KOPT-K1 (cell line): ENCODE measurements around the gene BEX5.
"Not testable (repeated sequence)": the region's sequence is repeated elsewhere in the genome, so short reads cannot be mapped to it uniquely, and the experiment has no call there.

ENCODE experiments used
- H3K27ac ChIP-seq: fragments of 200-600 bp; sonication (generic); 2 replicates; pipeline ENCODE4 v1.5.1; 2016; ENCODE audit warnings: antibody characterized with exemption, mild to moderate bottlenecking, low read depth, low read length; ENCODE audit not compliant: poor library complexity, severe bottlenecking
- H3K36me3 ChIP-seq: fragments of 200-600 bp; sonication (generic); 2 replicates; pipeline ENCODE4 v1.5.1; 2017; ENCODE audit warnings: antibody characterized with exemption, mild to moderate bottlenecking, low read length, moderate library complexity; ENCODE audit not compliant: insufficient read depth
- H3K9me3 ChIP-seq: fragments of 200-600 bp; sonication (generic); 2 replicates; pipeline ENCODE4 v1.5.1; 2017; ENCODE audit warnings: antibody characterized with exemption, low read length, mild to moderate bottlenecking; ENCODE audit not compliant: insufficient read depth, poor library complexity, severe bottlenecking

BEX5 gene

DNA sequence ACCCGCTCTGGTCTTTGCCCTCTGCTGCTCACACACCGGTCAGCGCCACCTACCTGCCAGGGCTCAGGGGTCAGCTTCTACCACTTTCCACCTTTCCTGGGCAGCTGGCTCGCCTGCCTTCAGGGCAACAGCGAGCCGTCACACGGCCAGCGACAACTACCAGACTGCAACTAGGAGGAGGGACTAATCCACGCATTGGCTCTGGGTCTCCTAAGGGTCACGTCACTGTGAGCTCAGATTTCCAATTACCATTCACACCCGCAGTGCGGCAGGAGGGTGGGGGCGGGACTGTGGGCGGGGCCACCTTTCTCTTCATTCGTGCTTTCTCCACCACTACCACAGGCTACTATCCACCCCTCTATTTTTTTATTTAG lies at the start of gene BEX5:
TSS of gene BEX5 (minus strand) at position 172 of the 374 bp plus-strand sequence. CDS start 1,712 bp downstream, outside the sequence.
- no peaks in the 10 kb centered on the region for H3K36me3 ChIP-seq
- H3K27ac ChIP-seq: no peak within 1 kb of the TSS
- H3K9me3 ChIP-seq: no peaks in the 10 kb centered on the region

DNA sequence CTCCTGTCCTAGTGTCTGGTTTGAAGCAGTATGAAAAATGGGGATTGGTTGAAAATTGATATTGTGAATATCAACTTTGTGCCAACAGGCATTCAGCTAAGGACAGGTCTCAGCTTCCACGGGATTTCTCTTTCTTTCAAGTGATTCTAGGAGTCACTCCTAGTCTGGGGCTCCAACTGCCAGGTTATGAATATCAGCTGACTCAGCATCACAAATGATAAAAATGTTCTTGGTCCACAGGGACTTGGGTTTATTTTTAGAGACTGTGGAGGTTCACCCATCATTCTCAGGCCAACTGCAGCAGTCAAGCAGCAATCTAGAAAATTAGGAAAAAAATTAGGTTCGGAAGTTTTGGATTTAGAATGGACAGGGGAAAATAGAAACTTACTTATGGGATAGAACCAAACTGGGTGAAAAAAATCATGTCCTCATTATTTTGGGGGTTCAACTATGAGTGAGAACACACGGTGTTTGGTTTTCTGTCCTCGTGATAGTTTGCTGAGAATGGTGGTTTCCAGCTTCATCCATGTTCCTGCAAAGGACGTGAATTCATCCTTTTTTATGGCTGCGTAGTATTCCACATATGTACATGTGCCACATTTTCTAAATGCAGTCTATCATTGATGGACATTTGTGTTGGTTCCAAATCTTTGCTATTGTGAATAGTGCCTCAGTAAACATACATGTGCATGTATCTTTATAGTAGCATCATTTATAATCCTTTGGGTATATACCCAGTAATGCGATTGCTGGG lies 30.4 kb upstream of the BEX5 start:
- no peak overlapping the region for H3K27ac ChIP-seq
- no peaks in the 10 kb centered on the region for H3K9me3 ChIP-seq
- no peaks in the 10 kb centered on the region for H3K36me3 ChIP-seq

DNA sequence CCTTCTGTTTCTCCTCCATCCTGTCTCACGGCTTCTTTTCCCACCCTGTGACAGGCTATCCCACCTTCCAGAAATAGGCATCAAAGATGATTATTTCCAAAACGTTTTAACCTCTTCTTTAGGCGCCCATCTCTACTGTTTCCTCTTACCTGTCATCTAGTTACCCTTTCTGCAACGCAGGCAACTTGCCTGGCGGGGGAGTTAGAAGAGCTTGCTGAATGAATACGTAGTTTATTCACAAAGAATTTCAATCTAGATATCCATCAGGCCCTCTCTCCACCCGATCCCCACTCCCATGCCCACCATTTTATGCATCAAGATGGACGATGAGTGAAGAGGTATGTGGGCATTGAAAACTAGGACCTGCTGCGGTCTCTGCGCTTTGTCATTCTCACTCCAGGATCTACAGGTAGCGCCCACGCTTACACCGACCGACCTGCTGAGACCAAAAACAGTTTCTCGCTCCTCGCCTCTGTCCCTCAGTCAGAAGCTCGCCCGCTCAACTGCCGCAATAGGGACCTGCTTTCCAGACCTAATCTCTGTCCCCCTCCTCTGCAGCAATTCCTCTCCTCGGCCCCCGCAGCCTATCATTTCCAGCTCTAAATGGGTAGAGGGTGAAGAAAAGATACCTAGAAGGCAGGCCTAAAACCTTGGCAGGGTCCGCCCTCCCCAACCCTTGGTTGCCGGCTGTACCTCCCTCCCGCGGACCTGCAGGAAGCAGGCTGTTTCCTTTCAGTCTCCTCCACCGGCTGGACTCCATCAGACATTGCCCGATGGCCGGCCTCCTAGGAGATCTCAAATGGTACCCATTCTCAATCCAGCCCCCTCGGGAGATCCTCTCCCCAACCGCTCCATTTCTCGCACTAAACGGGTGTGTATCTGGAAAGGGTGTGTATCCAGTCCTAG lies 624 bp downstream of the BEX5 start:
- no peak overlapping the region for H3K27ac ChIP-seq

DNA sequence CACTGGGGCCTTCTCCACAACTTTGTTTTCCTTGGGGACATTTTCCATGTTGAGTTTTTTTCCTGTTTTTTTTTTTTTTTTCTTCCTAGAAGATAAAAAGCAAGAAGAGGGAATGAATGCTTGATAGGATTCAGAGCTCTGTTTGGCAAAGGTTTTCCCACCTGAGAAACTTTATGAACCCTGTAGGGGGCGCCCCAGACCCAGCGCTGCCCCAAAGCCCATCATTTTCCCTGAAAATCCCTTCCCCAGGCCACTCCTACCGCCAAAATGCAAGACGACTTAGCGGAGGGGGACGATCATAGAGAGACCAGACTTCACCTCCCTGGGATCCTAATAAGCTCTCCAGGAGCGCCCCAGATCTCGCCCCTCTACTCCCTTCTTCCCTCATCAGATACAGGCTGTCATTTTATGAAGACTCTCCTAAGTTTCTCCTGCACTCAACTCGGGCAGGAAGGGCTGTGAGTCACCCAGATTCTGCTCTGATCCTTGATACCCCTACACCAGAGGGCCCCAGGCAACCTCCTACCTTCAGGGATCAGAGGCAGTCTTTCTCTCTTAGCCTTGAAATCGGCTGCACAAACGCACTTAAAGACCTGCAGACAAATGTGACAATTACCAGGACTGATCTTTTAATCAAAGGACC lies 1.4 kb downstream of the BEX5 start:
- H3K9me3 ChIP-seq: no peaks in the 10 kb centered on the region
- no peaks in the 10 kb centered on the region for H3K36me3 ChIP-seq
- H3K27ac ChIP-seq: no peak overlapping the region

More for the DNA sequence above, 624 bp downstream of the BEX5 start:
- H3K36me3 ChIP-seq: no peaks in the 10 kb centered on the region
- no peaks in the 10 kb centered on the region for H3K9me3 ChIP-seq

DNA sequence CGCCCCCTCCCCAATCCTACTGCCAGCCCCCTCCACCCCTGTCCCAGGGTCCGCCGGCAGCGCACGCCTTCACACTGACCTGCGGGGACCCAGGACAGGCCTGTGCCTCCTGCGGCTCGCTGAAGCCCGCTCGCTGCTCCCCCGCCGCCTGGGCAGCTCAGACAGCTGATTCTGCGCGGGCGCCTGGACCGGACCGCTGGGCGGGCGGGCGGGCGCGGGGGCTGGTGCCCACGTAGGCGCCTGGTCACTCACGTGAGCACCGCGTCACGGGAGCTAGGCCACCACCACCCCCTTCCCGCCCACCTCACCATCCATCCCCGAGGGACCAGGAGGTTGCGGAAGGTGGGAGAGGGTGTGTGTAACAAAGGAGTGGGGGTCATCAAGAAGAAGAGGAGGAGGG lies 13.5 kb downstream of the BEX5 start, which contains the start of gene TCEAL6:
TSS of gene TCEAL6 (minus strand) at position 208 of the 400 bp plus-strand sequence.
- not testable (repeated sequence) for H3K27ac ChIP-seq, H3K9me3 ChIP-seq, H3K36me3 ChIP-seq

DNA sequence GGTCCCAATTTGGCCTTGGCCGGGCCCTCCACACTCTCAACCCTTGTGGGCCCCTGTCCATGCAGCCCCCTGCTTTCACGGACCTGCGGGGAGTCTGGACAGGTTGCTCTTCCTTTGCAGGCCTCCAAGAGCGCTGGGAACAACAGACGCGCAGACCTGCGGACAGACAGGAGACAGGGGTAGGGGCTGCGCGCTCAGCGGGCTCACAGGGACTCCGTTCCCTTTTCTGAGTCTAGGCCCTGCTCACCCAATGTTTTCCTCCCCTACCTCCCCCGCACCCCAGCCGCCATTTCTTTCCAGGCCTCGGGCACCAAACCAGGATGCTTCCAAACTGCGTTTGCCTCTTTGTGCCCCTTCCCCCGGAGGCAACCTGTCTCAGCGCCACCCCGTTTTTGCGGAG lies 14.1 kb downstream of the BEX5 start:
- H3K27ac ChIP-seq, H3K9me3 ChIP-seq, H3K36me3 ChIP-seq: not testable (repeated sequence)

DNA sequence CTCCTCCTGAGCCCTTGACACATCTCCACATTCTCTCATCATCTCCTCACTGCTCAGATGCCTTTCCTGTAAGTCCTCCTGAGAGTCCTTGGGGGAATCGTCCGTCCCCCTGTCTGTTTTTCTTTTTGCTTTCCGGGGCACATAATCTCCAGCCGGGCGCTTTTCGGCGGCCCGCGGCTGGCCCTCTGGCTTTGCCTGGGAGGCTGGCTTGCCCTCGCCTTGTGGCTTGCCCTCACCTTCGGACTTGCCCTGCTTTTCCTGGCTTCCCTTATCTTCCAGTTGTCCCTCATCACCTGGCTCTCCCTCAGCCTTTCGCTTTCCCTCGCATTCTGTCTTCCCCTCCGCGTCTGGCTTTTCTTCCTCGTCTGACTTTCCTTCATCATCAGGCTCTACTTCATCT lies 14.9 kb downstream of the BEX5 start:
- H3K27ac ChIP-seq, H3K9me3 ChIP-seq: not testable (repeated sequence)

DNA sequence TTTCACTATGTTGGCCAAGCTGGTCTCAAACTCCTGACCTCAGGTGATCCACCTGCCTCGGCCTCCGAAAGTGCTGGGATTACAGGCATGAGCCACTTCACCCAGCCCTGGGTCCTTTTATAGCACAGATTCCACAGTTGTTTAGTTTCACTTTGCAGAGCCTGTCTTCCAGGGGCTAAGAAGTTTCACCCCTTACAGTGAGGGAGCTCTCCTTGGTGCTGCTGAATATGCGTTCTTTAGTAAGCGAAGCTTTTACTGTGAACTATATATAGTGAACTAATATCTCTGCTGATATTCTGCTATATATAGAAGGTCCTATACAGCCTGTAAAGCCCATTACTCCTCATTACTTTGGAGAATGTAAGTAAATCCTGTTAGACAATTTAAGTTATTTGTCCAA lies 17.7 kb downstream of the BEX5 start:
- Histone ChIP-seq H3K36me3 (no peaks in the 10 kb centered on the region), H3K9me3 (no peaks in the 10 kb centered on the region), H3K27ac (no peak overlapping the region)

More for the DNA sequence above, 14.9 kb downstream of the BEX5 start:
- H3K36me3 ChIP-seq: not testable (repeated sequence)

DNA sequence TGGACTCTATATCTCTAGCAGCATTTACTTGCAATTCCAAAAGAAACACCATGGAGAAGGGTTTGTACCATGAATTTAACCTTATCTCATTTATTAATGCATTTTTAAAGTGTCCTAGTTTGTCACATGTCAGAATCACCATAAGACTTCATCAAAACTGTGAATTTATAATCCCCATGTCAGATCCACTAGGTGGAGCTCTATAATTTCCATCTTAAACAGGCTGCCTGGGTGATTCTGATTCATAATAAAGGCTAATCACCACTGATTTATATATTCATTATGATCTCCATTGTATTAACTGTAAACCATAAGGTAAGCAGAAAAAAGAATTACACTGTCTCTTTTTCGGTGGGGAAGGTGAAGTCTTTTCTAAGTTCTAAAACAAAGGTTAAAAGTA lies 26.3 kb downstream of the BEX5 start:
- H3K27ac ChIP-seq: no peak overlapping the region
- no peaks in the 10 kb centered on the region for H3K9me3 ChIP-seq
- no peaks in the 10 kb centered on the region for H3K36me3 ChIP-seq

DNA sequence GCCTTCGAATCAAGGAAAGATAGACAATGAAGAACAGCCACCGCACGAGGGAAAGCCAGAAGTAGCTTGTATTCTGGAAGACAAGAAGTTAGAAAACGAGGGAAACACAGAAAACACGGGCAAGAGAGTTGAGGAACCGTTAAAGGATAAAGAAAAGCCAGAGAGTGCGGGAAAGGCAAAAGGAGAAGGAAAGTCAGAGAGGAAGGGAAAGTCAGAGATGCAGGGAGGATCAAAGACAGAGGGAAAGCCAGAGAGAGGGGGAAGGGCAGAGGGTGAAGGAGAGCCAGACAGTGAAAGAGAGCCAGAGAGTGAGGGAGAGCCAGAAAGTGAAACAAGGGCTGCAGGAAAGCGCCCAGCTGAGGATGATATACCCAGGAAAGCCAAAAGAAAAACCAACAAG lies 28.9 kb downstream of the BEX5 start:
- Histone ChIP-seq H3K9me3 (no peaks in the 10 kb centered on the region), H3K36me3 (no peaks in the 10 kb centered on the region), H3K27ac (no peak overlapping the region)

DNA sequence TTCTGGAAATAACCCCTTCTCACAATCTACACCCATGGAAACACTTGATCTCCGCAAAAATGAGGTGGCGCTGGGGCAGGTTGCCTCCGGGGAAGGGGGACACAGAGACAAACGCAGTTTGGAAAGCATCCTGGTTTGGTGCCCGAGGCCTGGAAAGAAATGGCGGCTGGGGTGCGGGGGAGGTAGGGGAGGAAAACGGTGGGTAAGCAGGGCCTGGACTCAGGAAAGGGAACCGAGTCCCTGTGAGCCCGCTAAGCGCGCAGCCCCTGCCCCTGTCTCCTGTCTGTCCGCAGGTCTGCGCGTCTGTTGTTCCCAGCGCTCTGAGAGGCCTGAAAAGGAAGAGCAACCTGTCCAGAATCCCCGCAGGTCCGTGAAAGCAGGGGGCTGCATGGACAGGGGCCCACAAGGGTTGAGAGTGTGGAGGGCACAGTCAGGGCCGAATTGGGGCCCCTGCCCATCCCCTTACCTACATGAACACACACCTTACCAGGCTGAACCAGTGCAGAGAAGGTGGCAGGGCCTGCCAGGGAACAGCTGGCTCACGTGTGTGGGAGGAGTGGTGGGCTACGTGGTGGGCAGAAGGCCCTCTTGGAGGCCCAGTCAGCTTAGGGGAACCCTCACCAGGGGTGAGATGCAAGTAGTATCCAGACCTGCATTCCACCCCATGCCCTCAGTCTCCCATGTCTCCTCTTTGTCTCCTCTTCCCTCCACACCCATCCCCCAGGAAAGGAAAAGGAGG lies 29.5 kb downstream of the BEX5 start:
- not testable (repeated sequence) for H3K36me3 ChIP-seq, H3K9me3 ChIP-seq, H3K27ac ChIP-seq

DNA sequence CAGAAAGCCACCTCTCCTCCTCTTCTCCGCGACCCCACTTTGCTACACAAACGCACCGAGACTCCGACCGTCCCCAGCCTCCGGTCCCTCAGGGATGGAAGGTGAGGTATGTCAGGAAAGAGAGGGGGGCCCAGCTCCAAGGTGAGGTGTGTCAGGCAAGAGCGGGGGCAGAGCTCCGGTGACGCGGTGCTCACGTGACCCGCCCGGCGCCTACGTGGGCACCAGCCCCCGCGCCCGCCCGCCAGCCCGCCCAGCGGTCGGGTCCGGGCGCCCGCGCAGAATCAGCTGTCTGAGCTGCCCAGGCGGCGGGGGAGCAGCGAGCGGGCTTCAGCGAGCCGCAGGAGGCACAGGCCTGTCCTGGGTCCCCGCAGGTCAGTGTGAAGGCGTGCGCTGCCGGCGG lies 30.3 kb downstream of the BEX5 start, which contains the start of gene TCEAL2:
TSS of gene TCEAL2 (plus strand) at position 244 of the 400 bp plus-strand sequence. CDS start 1,152 bp downstream, outside the sequence.
- H3K36me3 ChIP-seq: not testable (repeated sequence)

DNA sequence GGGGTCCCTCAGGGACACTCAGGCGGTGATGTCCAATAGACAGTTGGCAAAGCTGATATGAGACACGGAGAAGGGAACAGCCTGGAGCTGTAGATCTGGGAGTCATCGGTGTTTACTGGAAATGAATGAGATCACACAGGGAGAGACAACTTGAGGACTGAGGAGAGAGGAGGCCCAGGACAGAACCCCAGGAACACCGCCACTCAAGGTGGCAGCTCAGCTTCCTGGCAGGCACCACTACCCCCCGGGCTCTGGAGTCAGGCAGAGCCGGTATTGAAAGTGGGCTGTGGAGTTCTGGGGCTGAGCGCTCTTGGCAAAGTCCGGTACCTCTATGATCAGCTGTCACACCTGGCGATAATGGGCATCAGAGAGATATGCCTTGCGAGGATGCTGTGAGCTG lies 30.8 kb downstream of the BEX5 start:
- not testable (repeated sequence) for H3K36me3 ChIP-seq, H3K27ac ChIP-seq, H3K9me3 ChIP-seq

More for the DNA sequence above, 30.3 kb downstream of the BEX5 start, which contains the start of gene TCEAL2:
- not testable (repeated sequence) for H3K27ac ChIP-seq, H3K9me3 ChIP-seq

DNA sequence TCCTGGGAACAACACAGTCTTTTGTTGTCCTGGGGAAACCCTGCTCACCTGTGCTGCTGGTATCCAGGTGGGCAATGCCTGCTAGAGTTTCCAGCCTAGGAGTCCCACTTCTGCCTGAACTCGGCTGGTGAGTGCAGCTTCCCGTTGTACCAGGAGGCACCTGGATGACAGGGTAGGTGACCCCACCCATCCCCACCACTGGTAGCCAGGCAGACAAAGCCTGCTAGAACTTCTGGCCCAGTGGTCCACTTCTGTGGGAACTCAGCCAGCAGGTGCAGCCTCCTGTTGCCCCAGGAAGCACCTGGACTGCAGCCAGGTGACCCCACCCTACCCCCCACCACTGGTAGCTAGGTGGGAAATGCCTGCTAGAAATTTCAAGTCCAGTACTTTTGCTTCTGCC lies 40.0 kb downstream of the BEX5 start:
- Histone ChIP-seq H3K36me3 (no peaks in the 10 kb centered on the region), H3K27ac (no peak overlapping the region), H3K9me3 (no peaks in the 10 kb centered on the region)
